ENCODE data around the gene SLC26A2. TPM values are rescaled to one million over a fixed set of nuclear protein-coding genes. Genes with fewer than 3 reads are reported as not detected.

Gene SLC26A2
- total and polyA plus RNA-seq, 2 of the 8 experiments (the other 6 are each of a cell fraction or from before 2014, with no cell fraction given), result 3.7 to 11.4 TPM

- peaks cover 0 to 5% (median 1%) of the 10 kb centered on the region in 4 experiments; a peak in 3 of 7 replicates for H3K27me3 ChIP-seq (replicated peaks in 1 of 4; ENCODE audit: control insufficient read depth in 3 of 4, extremely low read depth in 1 of 4, insufficient read depth in 3 of 4, low read length in 3 of 4)
- H3K79me2 ChIP-seq (ENCODE audit: control insufficient read depth in 1 of 2, insufficient read depth in 2 of 2, low read length in 2 of 2), result no peaks in the 10 kb centered on the region
- 100% methylated on average over 2 of the region's 3 CpGs; no CpG with 5 or more reads in 1 of the 2 experiments for WGBS, 2 experiments (ENCODE audit: extremely low coverage in 1 of 2, insufficient coverage in 1 of 2, insufficient read length in 1 of 2, insufficient replicate concordance in 2 of 2, low coverage in 1 of 2, low lambda C conversion rate in 2 of 2, missing lambda C conversion rate in 1 of 2)
- FAIRE-seq (no peak), DNase-seq (ENCODE audit: low read depth in 1 of 2, low spot score in 2 of 2) (no peak)
- H2AK5ac ChIP-seq (ENCODE audit: low read depth, low read length), result no peak overlapping the region
- H2BK12ac ChIP-seq (ENCODE audit: low read depth, low read length), result no peak overlapping the region
- H3K56ac ChIP-seq (replicated peaks; ENCODE audit: insufficient read length, low read depth, low read length), result no peak overlapping the region
- H2BK120ac ChIP-seq (replicated peaks; ENCODE audit: low read depth, low read length), result no peak overlapping the region
- no peaks in the 10 kb centered on the region for H3K79me1 ChIP-seq (ENCODE audit: low read depth, low read length)
- peaks cover 9% of the 10 kb centered on the region for H3K23me2 ChIP-seq (ENCODE audit: low read depth, low read length)
- no peak overlapping the region for H2BK5ac ChIP-seq (ENCODE audit: low read depth, low read length)
- H3K4me1 ChIP-seq (replicated peaks in 1 of 4; ENCODE audit: control insufficient read depth in 3 of 4, insufficient read depth in 4 of 4, low read length in 3 of 4), result peaks cover 0 to 8% (median 5%) of the 10 kb centered on the region in 4 experiments; a peak in 4 of 7 replicates
- H3K4me2 ChIP-seq (ENCODE audit: insufficient read depth in 1 of 2, low read depth in 2 of 2, low read length in 2 of 2), result no peak overlapping the region
- no peak overlapping the region for H3K9ac ChIP-seq (replicated peaks in 1 of 4; ENCODE audit: extremely low read depth in 1 of 4, low read depth in 3 of 4, low read length in 3 of 4)
- no peak overlapping the region for H3K18ac ChIP-seq (ENCODE audit: extremely low read depth, low read length)
- ChIA-PET POLR2A (ENCODE audit: partially characterized antibody) (no interaction called here), CTCF (ENCODE audit: partially characterized antibody) (interaction anchor here (0.9 to 8.5 kb wide), 10 partner anchors 12 to 307 kb away, joined by 3 to 112 read pairs (median 13); partner anchors contain the start of gene PDE6A)
- no peak overlapping the region for H3K27ac ChIP-seq (ENCODE audit: low read depth, low read length)
- TF ChIP-seq EZH2 (IDR thresholded peaks at IDR 0.05; ENCODE audit: low read depth, low read length, severe bottlenecking), result no peak
- no peak overlapping the region for H4K91ac ChIP-seq (replicated peaks; ENCODE audit: insufficient read length, low read length)
- H2BK20ac ChIP-seq (ENCODE audit: low read length), result no peak overlapping the region
- no peak overlapping the region for H4K5ac ChIP-seq (ENCODE audit: insufficient read length, low read depth, low read length)
- H2AFZ ChIP-seq (ENCODE audit: low read length), result no peak overlapping the region
- H4K8ac ChIP-seq (ENCODE audit: extremely low read depth, insufficient read depth, low read length), result no peak overlapping the region
- H3K14ac ChIP-seq (ENCODE audit: insufficient read length), result no peak overlapping the region
- H3K9me3 ChIP-seq (ENCODE audit: insufficient read depth in 2 of 2, low read depth in 1 of 2, low read length in 1 of 2), result no peaks in the 10 kb centered on the region
- no peak overlapping the region for H2BK15ac ChIP-seq (ENCODE audit: low read length)
- no peaks in the 10 kb centered on the region for H3K36me3 ChIP-seq (ENCODE audit: control insufficient read depth in 2 of 4, insufficient read depth in 4 of 4, low read length in 3 of 4)
- H3K23ac ChIP-seq (ENCODE audit: insufficient read length), result no peak overlapping the region
- H3K4me3 ChIP-seq (ENCODE audit: extremely low read depth in 1 of 4, insufficient read depth in 2 of 4, low read depth in 3 of 4, low read length in 4 of 4), result no peak overlapping the region
- peaks cover 0 to 2% of the 10 kb centered on the region in 2 experiments for H4K20me1 ChIP-seq (replicated peaks in 1 of 2; ENCODE audit: control insufficient read depth in 1 of 2, insufficient read depth in 2 of 2, low read length in 2 of 2)
- H3K4ac ChIP-seq (replicated peaks; ENCODE audit: insufficient read length, low read depth, low read length), result no peak overlapping the region
These were observed 3.2 kb downstream of the SLC26A2 start for GRCh38 chr5:149963729-149964128.
